OCI-LY3 (cell line): Measurements from ENCODE around the gene ARL10.

Experiments used
- CTCF ChIP-seq: fragments of 200-600, 300-600 bp; sonication (generic); IDR thresholded peaks from 2 replicates; pipeline ENCODE4 v1.5.1; 2014; ENCODE audit warnings: antibody characterized with exemption, low read length, low read depth
- EZH2phosphoT487 ChIP-seq: fragments of 200-600 bp; shearing (Covaris generic); IDR thresholded peaks from 2 replicates; pipeline ENCODE4 v1.6.1; 2018; ENCODE audit warnings: antibody characterized with exemption, mixed run types, low read depth

GRCh38 chr5:176360894-176361436 lies 4.3 kb upstream of the ARL10 start:
- TF ChIP-seq CTCF (no peak), EZH2phosphoT487 (no peak)
